Cardiac fibroblast (primary cell): Measurements from ENCODE around the gene HMX1.

Experiments used
- DNase-seq, 2 donors: peaks; one replicate each; pipeline versions ENCODE4 v3.0.0 to v3.0.0-alpha.2; 2010; ENCODE audit warnings: low read depth in 2 of 2
- H3K4me3 ChIP-seq, 2 donors: replicated peaks in 1 of 2; 1 replicate in 1 of 2; 2 replicates in 1 of 2; pipeline ENCODE4 v1.5.1; 2011; ENCODE audit warnings: low read depth in 2 of 2, low read length in 2 of 2, mild to moderate bottlenecking in 2 of 2, moderate library complexity in 1 of 2
- TF ChIP-seq, protein P1 (sequence below): IDR thresholded peaks from one replicate; pipeline ENCODE4 v1.5.1; 2011; ENCODE audit warnings: low read depth, mild to moderate bottlenecking, low read length, inconsistent platforms

The HMX1 gene

DNA sequence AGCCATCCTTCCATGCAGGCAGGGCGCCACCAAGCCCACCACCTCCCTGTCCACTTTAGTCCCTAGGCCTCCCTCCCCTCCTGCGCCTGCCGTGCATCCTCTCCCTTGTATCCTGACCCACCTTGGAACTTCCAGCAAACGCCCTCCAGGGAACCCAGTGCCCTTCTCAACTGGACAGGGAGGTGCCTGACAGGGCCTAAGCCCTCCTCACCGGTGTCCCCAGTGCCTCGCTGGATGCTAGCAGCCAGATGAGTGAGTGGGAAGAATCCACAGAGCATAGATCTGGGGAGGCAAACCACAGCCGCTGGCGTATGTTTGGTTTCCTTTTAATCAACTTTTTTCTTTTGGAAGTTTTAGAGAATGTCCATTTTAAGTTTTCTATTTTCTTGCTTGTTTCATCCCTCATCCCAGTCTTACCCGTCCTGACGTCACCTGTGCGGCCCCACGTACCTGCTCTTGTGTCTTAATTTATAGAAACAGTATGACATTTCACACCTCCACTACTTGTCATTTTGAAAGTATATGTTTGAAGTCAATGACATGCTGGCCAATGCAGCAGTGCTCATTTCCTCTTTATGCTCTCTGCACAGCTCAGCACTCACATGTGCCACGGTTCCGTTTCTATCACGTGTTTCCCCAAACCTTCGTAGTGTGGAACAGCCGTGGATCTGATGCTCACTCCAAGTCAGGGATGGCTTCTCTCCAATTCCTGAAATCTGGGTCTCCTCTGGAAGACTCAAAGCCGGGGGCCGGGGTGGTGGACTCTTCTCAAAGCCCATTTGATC is 3.4 kb upstream of the HMX1 start:
- no peak for DNase-seq

DNA sequence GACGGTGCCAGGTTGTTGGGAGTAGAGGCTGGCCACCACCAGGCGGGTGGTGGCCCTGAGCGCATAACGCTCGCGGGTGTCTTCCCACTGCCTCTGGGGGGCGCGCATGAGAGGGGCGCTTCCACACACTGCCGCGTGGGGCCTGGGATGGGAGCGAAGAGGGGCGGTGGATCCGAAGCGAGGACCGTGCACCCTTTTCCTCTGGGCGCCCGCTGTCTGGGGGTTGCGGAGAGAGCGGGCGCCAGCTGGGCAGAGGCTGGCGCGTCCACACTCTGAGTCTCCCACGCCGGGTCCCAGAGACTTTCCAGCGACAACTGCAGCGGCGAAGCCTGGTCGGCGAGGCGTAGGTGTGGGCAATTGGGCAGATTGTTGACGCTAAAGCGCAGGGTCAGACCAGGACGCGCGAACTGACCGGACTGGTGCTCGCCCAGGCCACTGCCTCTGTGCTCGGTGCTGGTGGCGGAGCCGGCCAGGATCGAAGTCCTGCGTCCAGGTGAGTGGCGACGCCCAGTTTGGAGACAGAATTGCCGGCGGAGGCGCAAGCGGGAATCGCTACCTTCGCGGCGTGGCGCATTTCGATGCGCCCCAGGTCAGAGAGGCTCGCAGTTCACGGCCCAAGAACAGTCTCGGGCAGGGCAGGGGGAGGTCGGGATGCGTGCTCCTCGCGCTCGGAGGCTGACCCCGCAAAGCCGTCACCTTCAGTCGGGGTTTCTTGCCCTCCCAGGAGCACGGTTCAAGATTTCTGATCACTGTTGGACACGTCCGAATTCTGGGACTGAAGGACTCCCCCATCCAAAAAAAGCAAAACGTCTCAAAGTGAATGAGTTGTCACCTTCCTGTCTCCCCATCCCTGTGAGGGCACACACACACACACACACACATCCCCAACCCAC is 2.6 kb upstream of the HMX1 start:
- H3K4me3 ChIP-seq, result no peak overlapping the region
- TF ChIP-seq, protein P1, sequence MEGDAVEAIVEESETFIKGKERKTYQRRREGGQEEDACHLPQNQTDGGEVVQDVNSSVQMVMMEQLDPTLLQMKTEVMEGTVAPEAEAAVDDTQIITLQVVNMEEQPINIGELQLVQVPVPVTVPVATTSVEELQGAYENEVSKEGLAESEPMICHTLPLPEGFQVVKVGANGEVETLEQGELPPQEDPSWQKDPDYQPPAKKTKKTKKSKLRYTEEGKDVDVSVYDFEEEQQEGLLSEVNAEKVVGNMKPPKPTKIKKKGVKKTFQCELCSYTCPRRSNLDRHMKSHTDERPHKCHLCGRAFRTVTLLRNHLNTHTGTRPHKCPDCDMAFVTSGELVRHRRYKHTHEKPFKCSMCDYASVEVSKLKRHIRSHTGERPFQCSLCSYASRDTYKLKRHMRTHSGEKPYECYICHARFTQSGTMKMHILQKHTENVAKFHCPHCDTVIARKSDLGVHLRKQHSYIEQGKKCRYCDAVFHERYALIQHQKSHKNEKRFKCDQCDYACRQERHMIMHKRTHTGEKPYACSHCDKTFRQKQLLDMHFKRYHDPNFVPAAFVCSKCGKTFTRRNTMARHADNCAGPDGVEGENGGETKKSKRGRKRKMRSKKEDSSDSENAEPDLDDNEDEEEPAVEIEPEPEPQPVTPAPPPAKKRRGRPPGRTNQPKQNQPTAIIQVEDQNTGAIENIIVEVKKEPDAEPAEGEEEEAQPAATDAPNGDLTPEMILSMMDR, result no peak
- DNase-seq, result no peak

More for the DNA sequence above, 3.4 kb upstream of the HMX1 start:
- H3K4me3 ChIP-seq, result no peak overlapping the region
- TF ChIP-seq, protein P1, result no peak

DNA sequence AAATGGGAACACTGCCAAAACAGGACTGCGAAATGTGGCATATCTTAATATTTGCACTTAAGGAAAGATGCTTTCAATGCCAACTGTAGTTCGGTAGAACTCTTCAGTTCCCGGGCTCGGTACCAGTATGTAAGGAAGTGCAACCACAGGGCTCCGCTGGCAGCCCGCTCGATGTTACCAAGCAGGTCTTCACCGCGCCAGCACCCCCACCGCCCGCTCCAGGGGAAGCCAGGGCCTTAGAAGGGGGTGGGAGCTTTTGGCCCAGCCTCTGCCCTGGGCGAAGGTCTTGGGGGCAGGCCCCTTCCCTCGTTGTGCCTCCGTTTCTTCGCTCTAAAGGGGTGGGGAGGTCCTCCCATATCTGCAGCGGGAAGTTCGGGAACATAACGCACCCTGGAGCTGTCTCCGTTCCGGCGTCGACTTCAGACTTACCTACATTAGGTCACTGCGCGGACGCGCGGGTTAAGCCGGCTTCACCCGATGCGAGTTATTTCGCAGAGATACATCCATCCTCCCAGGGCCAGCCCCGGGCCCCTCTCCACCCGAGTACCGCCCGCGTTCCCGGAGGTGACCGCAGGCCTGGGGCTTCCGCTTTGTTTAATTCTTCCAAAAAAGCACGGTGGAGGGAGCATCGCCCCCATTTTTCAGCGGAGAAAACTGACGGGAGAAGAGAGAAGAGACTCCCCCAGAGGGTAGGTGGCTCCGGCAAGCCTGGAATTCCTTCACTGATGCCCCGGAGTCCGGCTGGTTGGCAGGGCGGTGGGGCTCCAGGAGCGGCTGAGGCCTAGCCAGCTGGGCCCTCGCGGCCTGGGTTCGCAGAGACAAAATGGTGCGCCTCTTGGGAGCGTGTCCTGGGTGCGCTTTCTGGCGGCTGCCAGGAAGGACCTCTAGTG is 1.0 kb upstream of the HMX1 start:
- no peak overlapping the region for H3K4me3 ChIP-seq
- TF ChIP-seq, protein P1, result no peak
- no peak for DNase-seq

DNA sequence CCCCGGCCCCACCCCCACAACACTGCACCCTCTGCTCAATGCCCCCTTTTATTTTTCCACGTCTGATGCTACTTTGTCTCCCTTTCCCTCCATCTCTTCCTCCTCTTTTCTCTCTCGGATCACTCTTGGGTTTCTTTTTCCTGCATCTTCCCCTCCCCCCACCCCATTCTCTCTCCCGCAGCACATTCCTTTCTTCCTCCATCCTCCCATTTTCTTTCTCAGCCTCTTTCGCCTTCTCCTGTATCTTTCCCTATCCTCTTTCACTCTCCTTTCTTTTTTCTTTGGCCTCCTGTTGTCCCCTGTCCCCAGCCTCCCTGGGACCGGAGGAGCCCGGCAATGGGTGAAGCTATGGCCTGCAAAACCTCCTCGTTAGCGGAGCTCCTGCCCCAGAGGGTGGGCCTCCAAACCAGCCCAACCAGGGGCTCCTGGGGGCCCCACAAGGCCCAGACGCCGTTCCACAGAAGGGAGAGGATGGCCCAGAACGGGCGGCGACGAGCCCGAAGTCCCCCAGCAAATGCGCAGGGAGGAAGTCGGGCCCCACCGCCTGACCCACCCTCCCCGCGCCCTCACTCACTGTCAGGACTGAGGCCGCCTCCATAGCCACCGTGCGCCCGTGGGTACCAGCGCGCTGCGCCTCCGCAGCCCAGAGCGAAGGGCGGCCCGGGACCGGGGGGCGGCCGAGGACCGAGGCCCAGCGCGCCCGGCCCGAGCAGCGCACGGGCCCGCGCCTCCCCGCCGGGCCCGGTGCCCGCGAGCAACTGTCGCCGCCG is 807 bp downstream of the HMX1 start:
- DNase-seq, result no peak
- TF ChIP-seq, protein P1, result no peak
- H3K4me3 ChIP-seq, result no peak overlapping the region

- H3K4me3 ChIP-seq, result no peak overlapping the region
Observed at GRCh38 chr4:8869898-8870646, 1.6 kb downstream of the HMX1 start.

More at GRCh38 chr4:8869898-8870646, 1.6 kb downstream of the HMX1 start:
- TF ChIP-seq, protein P1, result no peak
- no peak for DNase-seq
